Prostate gland (tissue), 2 donors: ENCODE measurements around the gene ODAPH. TPM values are rescaled to one million over a fixed set of nuclear protein-coding genes. Genes with fewer than 3 reads are reported as not detected.
"Not testable (repeated sequence)": the region's sequence is repeated elsewhere in the genome, so short reads cannot be mapped to it uniquely, and the experiment has no call there.

Experiments
- DNase-seq: peaks from one replicate; pipeline ENCODE4 v3.0.0-alpha.2; 2019; ENCODE audit warnings: low spot score
- H3K27ac ChIP-seq, 2 donors: fragments of 200-600 bp; sonication (generic); 2 replicates each; pipeline ENCODE4 v1.5.1; 2017 to 2019
- H3K27me3 ChIP-seq: fragments of 200-600 bp; sonication (generic); replicated peaks from 2 replicates; pipeline ENCODE4 v1.5.1; 2019; ENCODE audit not compliant: insufficient read depth
- H3K36me3 ChIP-seq, 2 donors: fragments of 200-600 bp; sonication (generic); 1 replicate in 1 of 2; 2 replicates in 1 of 2; pipeline versions ENCODE4 v1.5.1 to v1.8.1; 2017 to 2019
- H3K4me1 ChIP-seq: fragments of 200-600 bp; sonication (generic); replicated peaks from 2 replicates; pipeline ENCODE4 v1.5.1; 2019
- H3K4me3 ChIP-seq, 2 donors: fragments of 200-600 bp; sonication (generic); 2 replicates each; pipeline ENCODE4 v1.5.1; 2017 to 2019
- H3K9me3 ChIP-seq: fragments of 200-600 bp; sonication (generic); 2 replicates; pipeline ENCODE4 v1.5.1; 2017
- CTCF ChIP-seq, 4 experiments: fragments of 200-600 bp in 2 of 4; fragments of 450-650 bp in 2 of 4; sonication (generic) in 2 of 4; IDR thresholded peaks; 1 replicate in 3 of 4; 2 replicates in 1 of 4; pipeline ENCODE4 v1.5.1; 2016 to 2019; ENCODE audit warnings: antibody characterized with exemption in 4 of 4, mild to moderate bottlenecking in 2 of 4, moderate library complexity in 2 of 4
- POLR2A ChIP-seq: fragments of 450-650 bp; IDR thresholded peaks from one replicate; pipeline ENCODE4 v1.6.1; 2016; ENCODE audit warnings: antibody characterized with exemption, mild to moderate bottlenecking
- POLR2AphosphoS5 ChIP-seq: sonication (generic); formaldehyde crosslinking; IDR thresholded peaks from one replicate; pipeline ENCODE4 v1.6.1; 2017; ENCODE audit warnings: antibody characterized with exemption
- WGBS: methylation state at CpG from one replicate; pipeline ENCODE4 v1.1.5; 2018; 5-methylcytosine and 5-hydroxymethylcytosine counted together
- intact Hi-C: fragments of 100-400 bp; cut with DNase I; formaldehyde crosslinking; loops from one replicate; pipeline ENCODE4 v1.14.2; 2022
- total RNA-seq, 2 donors: library from RNA; depleted of rRNA; stranded (reverse); fragments of >200 nt; gene quantifications; one replicate each; pipeline ENCODE4 v1.1.0, GENCODE V29; 2016

Gene ODAPH
- not detected for total RNA-seq

DNA sequence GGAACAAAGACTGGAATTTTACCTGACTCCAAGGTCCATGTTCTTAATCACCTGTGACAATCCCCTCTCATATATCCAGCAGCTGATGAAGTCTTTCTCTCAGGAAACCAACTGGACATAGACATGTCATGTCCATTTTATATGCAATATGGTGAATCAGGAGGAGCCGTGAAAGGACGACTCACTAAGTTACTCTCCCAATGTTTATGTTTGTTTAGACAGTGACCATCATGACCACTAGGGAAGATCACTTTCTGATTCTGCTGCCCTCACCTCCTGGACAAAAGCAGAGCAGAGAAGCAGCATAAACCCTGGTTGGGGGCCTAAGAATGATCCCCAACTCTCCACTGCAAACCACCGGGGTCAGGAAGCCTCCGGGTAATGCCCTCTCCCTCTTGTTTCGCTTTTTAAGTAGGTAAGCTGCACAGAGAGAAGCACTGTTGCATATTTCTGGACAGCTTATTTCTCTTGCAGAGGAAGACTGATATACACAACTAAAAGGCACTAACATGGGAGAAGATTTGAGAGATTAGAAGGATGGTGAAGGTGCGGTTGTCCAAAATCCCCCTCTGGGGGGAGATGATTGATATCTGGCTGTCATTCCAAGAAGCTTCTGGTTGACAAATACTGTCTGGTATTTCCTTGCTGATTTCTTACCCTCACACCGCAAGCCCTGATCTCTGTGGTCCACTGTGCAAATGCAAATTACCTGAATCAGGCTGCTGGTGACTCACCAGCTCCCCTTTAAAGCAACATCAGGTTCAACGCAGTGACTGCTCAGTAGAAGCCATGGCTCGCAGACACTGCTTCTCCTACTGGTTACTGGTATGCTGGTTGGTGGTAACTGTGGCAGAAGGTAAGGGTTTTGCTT is at the start of gene ODAPH:
Gene ODAPH, plus strand, starts transcription at position 773 of the 871 bp plus-strand sequence. Its CDS starts 17 bp downstream, at position 790.
- no peaks in the 10 kb centered on the region for H3K4me1 ChIP-seq
- no peaks in the 10 kb centered on the region for H3K36me3 ChIP-seq
- H3K4me3 ChIP-seq: no peak within 1 kb of the TSS
- DNase-seq: no peak
- H3K27ac ChIP-seq: no peak within 1 kb of the TSS
- no peak for TF ChIP-seq POLR2AphosphoS5
- WGBS: 70% methylated on average over 9 of the region's 9 CpGs
- intact Hi-C loops: no loop called here
- no peaks in the 10 kb centered on the region for H3K9me3 ChIP-seq
- H3K27me3 ChIP-seq: no peaks in the 10 kb centered on the region

DNA sequence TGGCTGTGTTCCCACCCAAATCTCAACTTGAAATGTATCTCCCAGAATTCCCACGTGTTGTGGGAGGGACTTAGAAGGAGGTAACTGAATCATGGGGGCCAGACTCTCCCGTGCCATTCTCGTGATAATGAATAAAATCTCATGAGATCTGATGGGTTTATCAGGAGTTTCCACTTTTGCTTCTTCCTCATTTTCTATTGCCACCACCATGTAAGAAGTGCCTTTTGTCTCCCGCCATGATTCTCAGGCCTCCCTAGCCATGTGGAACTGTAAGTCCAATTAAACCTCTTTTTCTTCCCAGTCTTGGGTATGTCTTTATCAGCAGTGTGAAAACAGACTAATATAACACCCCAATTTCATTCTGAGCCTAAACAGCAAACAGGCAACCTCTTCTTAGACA is 46.3 kb upstream of the ODAPH start:
- H3K27me3 ChIP-seq, H3K4me3 ChIP-seq, H3K36me3 ChIP-seq, H3K27ac ChIP-seq, H3K9me3 ChIP-seq, intact Hi-C loops, DNase-seq, H3K4me1 ChIP-seq: not testable (repeated sequence)
- 86% methylated on average over 4 of the region's 4 CpGs for WGBS

GRCh38 chr4:75511841-75512240 is 44.0 kb upstream of the ODAPH start:
- 61% methylated on average over 3 of the region's 3 CpGs for WGBS
- no peak for DNase-seq
- no peaks in the 10 kb centered on the region for H3K9me3 ChIP-seq
- TF ChIP-seq POLR2A: no peak
- no peak for TF ChIP-seq POLR2AphosphoS5
- no peak for TF ChIP-seq CTCF (IDR thresholded peaks at IDR 0.05)
- no peak overlapping the region for H3K27ac ChIP-seq
- no peak overlapping the region for H3K4me3 ChIP-seq
- H3K36me3 ChIP-seq: no peaks in the 10 kb centered on the region
- intact Hi-C loops: no loop called here
- no peaks in the 10 kb centered on the region for H3K4me1 ChIP-seq
- H3K27me3 ChIP-seq: no peaks in the 10 kb centered on the region

- intact Hi-C loops: no loop called here
Measured at GRCh38 chr4:75512386-75513211, 43.3 kb upstream of the ODAPH start.

DNA sequence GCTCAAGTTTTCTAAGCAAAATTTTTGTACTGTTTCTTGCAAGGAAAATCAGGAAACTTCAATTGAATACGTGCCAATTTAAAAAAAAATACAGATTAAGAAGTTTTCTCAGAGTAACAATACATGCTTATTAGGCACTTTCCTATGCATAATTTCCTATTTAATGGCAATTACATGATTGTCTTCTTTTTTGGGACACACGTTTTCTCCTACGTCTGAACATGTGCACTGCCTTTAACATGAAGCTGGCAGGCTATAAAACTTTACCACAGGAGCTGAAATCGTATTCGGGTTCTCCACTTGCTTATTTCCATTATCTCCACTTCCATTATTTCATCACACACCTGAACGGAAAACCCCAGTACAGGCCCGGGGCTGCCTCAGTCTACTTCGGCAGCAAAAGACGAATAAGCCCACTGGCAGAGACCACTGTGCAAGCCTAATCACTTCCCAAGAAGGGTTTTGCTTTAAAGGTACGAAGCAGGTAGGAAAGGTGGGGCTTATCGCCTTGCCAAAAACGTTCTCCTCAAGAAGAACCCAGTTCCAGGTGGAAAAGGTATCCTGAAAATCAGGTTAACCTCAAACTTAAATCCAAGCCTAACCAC is 42.2 kb upstream of the ODAPH start:
- WGBS: under 1% methylated on average over 12 of the region's 12 CpGs
- H3K4me1 ChIP-seq: no peaks in the 10 kb centered on the region
- H3K27me3 ChIP-seq: no peaks in the 10 kb centered on the region
- DNase-seq: peak; percentile 4
- H3K4me3 ChIP-seq: peak overlapping the region; percentile 70 to 75
- no peak for TF ChIP-seq POLR2A
- TF ChIP-seq CTCF (IDR thresholded peaks at IDR 0.05): no peak
- TF ChIP-seq POLR2AphosphoS5: no peak
- no peaks in the 10 kb centered on the region for H3K36me3 ChIP-seq
- H3K9me3 ChIP-seq: no peaks in the 10 kb centered on the region
- peak overlapping the region; percentile 97 to 98 for H3K27ac ChIP-seq
- intact Hi-C loops: loop anchor here (1.0 kb wide), 1 partner anchor 579 kb away; no protein-coding TSS in a partner anchor

More at GRCh38 chr4:75512386-75513211, 43.3 kb upstream of the ODAPH start:
- Histone ChIP-seq H3K4me1 (no peaks in the 10 kb centered on the region), H3K27ac (no peak overlapping the region), H3K27me3 (no peaks in the 10 kb centered on the region), H3K4me3 (peak overlapping the region; percentile 70 to 75), H3K9me3 (no peaks in the 10 kb centered on the region), H3K36me3 (no peaks in the 10 kb centered on the region)
- no peak for DNase-seq
- 62% methylated on average over 6 of the region's 6 CpGs for WGBS
- no peak for TF ChIP-seq POLR2A
- no peak for TF ChIP-seq CTCF (IDR thresholded peaks at IDR 0.05)
- no peak for TF ChIP-seq POLR2AphosphoS5
